GM12891 (cell line): Measurements from ENCODE around the gene FOSL2.

ENCODE experiments used
- POLR2A ChIP-seq: IDR thresholded peaks from 2 replicates; pipeline ENCODE4 v1.6.1; 2011; ENCODE audit warnings: low read depth, low read length, control low read depth
- POLR2AphosphoS5 ChIP-seq: IDR thresholded peaks from 2 replicates; pipeline ENCODE4 v1.6.1; 2011; ENCODE audit warnings: low read depth, low read length, control low read depth
- TAF1 ChIP-seq: IDR thresholded peaks from 2 replicates; pipeline ENCODE4 v1.6.1; 2011; ENCODE audit warnings: low read depth, low read length, control low read depth

- no peak for TF ChIP-seq POLR2AphosphoS5
- no peak for TF ChIP-seq TAF1
- no peak for TF ChIP-seq POLR2A
Observed at GRCh38 chr2:28400419-28400818, 7.8 kb downstream of the FOSL2 start.
